ENCODE results near the gene CHKA.
A peak's percentile ranks its signal among the peaks of the same experiment; 100 is the strongest.

CHKA gene

DNA sequence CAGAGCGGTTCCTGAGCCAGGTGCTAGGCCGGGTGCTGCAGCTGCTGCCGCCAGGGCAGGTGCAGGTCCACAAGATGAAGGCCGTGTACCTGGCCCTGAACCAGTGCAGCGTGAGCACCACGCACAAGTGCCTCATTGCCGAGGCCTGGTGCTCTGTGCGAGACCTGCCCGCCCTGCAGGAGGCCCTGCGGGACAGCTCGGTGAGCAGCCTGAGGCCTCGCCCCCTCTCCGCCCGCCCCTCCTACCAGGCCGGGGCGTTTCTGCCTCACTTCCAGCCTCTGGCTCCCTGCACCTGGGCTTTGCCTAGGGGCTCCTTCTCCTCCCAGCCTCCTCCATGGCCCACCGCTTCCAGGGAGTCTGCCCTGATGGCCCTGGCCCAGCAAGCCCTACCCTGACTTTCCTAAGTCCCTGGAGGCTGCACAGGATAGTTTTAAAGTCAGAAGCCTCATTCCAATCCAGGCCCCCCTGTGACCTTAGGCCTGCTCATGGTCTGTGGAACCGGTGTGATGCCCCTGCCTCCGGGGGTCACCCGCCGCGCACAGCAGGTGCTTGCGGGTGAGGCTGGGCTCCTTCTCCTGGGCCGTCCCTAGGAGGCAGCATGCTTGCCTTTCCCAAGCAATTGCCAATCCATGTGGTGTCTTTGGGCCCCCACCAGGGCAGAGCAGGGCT is 76.9 kb downstream of the CHKA start:
- DNase-seq (ENCODE audit: low spot score): no peak

DNA sequence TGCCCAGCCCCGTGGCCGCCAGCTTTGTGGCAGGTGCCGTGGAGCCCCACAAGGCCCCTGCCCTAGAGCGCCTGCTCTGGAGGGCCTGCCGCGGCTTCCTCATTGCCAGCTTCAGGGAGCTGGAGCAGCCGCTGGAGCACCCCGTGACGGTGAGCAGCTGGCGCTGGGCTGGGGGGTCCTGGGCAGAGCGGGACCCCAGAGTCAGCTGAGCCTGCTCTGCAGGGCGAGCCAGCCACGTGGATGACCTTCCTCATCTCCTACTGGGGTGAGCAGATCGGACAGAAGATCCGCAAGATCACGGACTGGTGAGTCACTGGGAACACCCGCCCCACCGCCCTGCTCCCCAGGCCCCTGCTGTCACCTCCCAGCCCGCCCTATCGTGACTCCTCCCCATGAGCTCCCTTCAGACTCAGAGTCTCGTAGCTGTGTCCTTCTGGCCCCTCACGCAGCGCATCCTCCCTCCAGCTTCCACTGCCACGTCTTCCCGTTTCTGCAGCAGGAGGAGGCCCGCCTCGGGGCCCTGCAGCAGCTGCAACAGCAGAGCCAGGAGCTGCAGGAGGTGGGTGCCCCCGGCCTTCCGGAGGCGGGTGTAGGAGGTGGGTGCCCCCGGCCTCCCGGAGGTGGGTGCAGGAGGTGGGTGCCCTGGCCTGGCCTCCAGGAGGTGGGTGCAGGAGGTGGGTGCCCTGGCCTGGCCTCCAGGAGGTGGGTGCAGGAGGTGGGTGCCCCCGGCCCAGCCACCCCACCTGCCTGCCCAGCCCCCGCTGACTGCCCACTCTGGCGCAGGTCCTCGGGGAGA is 77.6 kb downstream of the CHKA start:
- DNase-seq (ENCODE audit: low spot score): no peak

DNA sequence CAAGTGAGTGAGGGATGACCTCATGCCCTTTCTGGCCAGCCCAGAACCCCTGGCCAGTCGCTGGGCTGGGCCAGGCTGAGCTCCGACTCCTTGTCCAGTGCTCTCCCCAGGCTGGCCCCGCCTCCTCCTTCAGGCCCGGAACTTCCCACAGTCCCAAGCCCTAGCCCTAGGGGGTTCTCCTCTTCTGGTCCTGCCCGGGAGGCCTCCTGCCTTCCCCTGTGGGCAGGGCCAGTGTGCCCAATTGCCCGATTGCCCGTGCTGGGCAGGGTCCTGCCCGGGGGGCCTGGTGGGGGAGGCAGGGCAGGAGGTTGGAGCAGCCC is 78.2 kb downstream of the CHKA start:
- DNase-seq (ENCODE audit: low spot score): no peak

DNA sequence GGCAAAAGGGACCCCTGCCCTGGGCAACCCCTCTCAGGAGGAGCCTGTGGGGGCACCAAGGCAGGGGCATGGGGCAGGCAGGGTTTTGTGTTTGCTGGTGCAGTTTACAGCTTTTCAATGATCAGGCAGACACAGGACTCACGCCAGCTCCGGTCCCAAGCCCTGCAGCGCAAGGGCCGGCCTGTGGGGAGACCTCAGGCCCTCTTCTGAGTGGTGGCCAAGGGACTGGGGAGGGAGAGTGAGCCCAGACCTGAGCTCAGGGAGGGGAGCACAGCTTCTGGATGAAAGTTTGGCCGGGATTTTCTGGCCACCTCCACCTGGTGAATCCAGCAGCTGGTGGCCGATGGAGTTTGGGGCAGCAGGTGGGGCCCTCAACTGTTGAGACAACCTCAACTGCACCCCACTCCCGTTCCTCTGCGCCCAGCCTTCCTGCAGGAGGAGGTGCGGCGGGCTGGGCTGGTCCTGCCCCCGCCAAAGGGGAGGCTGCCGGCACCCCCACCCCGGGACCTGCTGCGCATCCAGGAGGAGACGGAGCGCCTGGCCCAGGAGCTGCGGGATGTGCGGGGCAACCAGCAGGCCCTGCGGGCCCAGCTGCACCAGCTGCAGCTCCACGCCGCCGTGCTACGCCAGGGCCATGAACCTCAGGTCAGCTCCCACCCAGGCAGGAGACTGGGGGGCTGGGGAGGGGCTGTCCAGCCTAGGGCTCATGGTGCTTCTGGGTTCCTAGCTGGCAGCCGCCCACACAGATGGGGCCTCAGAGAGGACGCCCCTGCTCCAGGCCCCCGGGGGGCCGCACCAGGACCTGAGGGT is 78.8 kb downstream of the CHKA start:
- no peak for DNase-seq (ENCODE audit: low spot score)

DNA sequence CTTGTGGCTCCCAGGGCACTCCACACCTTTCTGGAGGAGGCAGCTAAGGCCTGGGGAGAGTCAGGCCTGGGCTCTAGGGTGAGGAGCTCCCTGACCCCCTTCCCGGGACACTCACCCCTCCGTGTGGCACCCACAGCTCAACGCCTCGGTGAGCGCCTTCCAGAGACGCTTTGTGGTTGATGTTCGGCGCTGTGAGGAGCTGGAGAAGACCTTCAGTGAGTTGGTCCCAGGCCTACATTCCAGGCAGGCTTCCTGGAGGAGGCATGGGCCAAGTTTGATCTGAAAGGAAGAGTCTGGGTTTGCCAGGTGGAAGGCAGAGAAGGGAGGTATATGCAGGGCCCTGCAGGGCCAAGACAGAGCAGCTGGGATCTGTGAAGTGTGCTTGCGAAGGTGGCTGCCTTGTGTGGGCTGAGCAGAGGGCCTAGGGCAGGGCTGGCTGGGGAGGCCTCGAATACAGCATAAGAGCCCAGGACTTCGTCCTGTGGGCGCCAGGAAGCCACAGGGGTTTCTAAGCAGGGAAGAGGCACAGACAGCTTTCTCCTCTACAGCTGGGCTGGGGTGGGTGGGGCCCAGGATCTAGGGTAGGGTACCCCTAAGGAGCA is 79.5 kb downstream of the CHKA start:
- DNase-seq (ENCODE audit: low spot score): no peak

DNA sequence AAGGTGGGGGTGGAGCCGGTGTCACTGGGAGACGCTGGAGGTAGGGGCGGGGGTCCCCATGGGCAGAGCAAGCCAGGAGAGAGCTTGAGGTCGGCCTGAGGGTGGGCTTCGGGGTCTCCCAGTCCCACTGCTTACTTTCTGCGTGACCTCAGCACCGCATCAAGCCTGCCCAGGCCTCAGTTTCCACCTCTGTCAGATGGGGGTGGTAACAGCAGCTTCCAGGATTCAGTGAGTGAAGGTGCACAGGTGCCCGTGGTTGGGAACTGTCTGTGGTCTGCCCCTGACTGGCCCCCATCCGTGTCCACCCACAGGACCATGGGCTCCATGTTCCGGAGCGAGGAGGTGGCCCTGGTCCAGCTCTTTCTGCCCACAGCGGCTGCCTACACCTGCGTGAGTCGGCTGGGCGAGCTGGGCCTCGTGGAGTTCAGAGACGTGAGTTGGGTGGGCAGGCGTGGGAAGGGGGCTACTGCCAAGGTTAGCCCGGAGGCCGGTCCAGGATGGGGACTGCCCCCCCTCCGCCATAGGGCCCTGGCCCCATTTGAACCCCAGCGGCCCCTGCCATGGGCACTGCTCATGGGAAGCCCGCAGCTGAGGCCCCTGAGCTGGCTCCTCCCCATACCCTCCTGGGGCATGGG is 80.1 kb downstream of the CHKA start:
- DNase-seq (ENCODE audit: low spot score): no peak

DNA sequence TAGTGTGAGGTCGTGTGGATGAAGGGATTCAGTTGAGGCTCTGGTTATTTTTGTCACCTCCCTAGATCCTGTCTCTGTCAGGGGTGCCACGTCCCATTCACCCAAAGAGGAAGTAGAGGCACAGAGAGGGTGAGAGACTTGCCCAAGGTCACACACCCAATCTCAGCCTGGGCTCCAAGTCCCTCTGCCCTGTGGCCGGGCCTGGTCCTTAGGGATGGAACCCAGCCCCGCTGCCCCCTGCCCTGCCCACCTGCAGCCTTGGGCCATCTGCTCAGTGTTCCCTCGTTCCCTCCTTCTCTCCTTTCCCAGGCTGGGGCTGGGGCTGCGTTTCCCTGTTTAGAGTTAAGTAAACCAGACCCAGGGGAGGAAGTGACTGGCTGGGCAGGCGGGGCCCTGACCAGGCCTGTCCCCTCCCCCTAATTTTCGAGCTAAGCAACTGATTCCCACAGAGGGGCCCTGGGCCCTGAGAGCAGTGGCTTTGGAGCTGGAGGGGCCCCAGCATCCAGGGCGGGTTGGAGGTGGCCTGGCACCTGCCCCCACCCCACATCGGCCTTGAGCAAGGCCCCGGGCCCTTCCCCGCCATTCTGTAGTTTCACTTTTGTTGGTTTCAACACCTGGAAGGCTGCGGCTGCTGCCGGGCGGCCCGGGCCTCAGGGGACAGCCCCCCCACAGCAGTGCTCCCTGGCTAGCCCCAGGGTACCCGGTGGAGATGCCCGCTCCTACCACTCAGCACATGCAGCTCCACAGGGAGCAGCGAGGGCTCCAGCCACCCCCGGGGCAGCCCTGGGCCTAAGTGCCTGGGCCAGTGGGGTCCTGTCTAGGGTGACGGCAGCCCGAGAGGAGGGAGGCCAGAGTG is 80.9 kb downstream of the CHKA start:
- peak; percentile 90 for DNase-seq (ENCODE audit: low spot score)

DNA sequence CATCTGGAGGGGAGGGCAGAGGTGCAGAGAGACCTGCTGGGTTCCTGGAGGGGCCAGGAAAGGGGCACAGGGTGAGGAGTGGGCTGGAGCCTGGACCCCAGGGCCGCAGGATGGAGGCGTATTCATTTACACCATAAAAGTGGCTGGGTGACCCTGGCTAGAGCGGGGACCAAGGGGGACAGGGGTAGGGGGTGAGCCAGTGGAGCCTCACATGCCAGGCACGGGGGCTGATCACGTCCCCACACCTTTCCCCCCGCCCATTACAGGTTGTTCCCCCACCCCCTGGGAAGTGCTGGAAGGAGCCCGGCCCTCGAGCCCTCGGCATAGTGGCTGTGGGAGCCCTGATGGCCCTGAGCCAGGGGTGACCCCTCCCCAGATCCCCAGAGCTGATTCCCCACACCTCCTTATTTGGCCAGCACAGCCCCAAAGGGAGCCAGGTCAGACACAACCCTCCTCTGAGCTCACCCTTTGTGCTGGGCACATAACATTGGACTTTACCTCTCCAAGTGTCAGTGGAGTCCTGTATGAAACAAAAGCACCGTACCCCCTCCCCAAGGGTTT is 81.6 kb downstream of the CHKA start:
- peak; percentile 52 for DNase-seq (ENCODE audit: low spot score)

DNA sequence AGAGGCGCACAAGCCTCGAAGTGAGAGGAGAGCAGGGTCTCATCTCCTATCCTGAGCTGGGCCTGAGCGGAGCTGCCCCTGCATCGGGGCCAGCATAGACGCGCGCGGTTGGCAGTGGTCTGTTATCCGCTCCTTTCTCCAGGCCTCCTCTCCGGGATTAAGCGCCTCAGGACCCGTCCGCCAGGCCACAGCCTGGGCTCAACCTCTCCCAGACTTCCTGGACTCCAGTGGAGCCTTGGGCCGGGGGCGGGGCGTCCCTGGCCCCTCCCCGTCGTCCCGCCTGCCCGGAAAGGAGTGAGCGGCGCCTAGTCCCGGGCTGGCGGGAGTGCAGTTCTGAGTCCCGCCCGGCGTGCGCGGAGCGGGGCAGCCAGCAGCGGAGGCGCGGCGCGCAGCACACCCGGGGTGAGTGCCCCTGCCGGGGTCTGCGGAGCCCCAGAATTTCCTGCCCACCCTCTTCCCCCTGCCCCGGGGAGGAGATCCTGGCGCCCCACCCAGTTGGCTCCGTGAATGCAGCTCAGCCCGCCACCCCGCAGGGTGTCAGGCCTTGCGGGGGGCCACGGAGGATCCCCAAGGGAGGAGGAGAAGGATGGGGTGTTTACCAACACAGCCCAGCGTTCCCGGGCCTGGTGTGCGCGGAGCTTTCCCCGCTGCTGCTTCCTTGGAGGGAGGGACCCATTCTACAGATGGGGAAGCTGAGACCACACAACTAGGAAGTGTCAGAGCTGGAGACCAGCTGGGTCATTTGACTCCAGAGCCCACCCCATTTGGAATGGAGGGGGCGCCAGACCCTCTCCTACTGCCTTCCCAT is 82.3 kb downstream of the CHKA start, which contains the start of gene TCIRG1:
Gene TCIRG1 (plus strand): TSS at position 308 of the 808 bp plus-strand sequence. CDS start 2,247 bp downstream, outside the sequence.
- peak; percentile 94 for DNase-seq (ENCODE audit: low spot score)

DNA sequence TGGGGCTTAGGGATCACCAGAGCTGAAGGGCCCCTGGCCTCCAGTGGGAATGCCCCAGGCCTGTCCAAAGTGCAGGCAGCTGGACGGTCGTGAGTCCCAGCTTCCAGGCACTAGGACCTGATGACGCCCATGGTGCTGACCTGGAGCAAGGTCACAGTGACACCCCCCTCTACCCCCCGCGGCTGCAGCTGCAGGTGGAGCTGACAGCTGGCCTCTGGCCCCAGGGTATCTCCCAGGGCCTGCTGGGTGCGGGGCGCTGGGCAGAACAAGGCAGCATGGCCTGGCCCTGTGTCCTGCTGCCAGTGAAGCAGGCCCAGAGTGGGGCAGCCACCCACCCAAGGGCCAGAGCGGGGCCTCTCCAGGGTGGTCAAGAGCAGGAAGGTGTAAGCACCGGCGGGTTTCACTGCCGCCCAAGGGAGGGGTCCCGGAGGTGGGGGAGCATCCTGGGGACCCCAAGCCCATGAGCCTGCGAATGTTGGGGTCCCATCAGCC is 82.9 kb downstream of the CHKA start:
- no peak for DNase-seq (ENCODE audit: low spot score)

DNA sequence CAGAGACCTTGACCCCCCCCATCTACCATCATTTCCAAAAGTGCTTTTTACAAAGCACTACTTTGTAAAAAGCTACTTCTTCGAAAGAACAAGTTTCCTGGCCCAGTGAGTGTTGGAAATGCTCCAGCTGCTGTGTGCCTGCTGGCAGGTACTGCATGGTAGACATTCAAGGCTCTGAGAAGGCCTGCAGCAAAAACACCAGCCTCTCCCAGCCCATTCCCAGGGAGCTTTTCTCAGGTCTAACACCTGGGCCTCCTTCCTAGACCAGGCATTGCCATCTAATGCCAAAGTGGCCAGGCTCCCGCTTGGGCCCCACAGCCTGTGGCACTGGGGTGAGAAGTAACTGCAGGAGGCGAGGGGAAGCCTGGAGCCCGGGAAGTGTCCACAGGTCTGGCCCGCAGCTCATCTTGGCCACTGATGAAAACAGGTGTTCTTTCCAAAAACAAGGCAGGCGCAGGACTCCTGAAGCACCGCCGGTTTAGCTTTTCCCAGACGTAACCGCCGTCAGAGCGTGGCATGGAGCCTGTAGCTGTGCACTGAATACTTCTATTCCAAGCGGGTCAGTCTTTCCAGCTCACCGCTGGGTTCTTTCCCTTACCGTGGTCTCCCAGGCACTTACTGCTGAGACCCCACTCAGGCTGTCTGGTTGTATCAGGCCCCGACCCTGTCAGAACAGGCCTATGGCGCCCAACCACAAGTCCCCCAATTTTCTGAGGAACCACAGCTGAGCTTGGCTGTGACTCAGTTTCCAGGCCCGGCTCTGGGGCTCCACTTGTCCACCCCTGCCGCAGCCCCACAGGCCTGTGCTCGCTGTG is 83.6 kb downstream of the CHKA start:
- no peak for DNase-seq (ENCODE audit: low spot score)

DNA sequence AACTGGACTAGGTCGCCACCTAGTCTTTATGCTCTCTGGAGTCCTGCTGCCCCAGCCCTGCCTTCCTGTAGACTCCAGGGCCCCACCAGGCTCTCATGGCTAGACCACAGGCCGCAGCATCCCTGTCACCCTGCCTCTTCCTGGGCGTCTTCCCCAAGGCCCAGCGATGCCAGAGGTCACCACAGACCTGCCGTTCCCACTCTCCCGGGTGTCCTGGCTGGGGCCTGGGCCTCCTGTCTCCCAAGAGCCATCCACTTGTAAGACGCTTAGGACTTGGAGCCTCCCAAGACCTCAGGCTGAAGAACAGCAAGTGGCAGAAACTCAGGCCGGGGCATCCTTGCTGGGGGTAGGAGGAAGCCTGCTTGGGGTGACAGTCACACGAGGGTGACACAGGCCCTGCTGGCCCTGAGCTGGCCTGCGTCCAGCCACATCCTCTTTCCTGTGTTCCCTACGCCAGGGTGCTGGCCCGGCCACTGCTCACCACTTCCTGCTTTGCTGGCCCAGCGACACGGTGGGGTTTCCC is 84.4 kb downstream of the CHKA start:
- DNase-seq (ENCODE audit: low spot score): no peak

DNA sequence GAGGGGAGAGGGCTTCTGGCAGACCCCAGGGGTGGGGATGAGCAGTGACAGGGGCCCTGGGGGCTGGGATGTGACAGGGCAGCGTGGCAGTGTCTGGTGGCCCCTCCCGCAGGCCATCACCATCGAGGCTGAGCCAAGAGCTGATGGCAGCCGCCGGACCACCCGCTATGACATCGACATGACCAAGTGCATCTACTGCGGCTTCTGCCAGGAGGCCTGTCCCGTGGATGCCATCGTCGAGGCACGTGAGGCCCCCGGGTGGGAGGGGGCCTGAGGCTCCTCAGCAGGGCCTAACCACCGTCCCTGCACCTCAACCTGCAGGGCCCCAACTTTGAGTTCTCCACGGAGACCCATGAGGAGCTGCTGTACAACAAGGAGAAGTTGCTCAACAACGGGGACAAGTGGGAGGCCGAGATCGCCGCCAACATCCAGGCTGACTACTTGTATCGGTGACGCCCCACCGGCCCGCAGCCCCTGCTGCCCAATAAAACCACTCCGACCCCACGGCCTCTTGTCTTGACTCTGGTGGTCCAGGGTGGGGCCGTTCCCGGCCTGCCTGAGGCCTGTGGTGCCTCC is 85.0 kb downstream of the CHKA start:
- no peak for DNase-seq (ENCODE audit: low spot score)

DNA sequence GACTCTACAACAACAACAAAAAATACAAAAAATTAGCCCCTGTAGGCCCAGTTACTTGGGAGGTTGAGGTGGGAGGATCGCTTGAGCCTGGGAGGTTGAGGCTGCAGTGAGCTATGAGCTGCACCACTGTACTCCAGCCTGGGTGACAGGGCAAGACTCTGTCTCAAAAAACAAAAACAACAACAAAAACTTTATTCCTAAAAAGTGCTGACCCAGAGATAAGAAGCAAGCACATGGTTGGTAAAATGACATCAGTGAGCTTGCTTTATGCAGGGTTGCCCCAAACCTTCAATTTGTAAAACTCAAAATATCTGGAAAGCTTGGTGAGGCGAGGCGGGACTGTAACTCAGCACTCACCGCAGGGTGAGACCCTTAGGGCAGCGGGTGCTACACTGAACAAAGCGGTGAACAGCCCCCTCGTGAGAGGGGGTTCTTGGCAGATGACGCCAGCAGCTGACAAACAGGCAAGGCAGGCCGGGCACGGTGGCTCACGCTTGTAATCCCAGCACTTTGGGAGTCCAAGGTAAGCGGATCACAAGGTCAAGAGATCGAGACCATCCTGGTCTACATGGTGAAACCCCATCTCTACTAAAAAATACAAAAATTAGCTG is 85.8 kb downstream of the CHKA start:
- no peak for DNase-seq (ENCODE audit: low spot score)

DNA sequence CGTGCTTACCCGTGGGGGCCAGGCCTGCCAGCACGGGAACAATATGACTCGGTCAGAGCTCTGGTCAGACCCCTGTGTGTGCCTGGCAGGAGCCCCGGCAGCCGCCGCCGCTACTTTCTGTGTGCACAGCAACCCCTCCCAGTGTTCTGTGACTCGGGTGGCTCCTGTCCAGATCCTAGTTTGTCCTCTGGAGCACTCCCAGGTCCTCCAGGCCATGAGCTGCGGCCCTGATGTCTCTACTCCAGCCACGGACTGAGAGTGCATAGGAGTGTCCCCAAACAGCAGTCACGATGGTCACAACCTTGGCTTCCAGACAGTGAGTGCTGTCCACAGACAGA is 87.5 kb downstream of the CHKA start:
- DNase-seq (ENCODE audit: low spot score): no peak

DNA sequence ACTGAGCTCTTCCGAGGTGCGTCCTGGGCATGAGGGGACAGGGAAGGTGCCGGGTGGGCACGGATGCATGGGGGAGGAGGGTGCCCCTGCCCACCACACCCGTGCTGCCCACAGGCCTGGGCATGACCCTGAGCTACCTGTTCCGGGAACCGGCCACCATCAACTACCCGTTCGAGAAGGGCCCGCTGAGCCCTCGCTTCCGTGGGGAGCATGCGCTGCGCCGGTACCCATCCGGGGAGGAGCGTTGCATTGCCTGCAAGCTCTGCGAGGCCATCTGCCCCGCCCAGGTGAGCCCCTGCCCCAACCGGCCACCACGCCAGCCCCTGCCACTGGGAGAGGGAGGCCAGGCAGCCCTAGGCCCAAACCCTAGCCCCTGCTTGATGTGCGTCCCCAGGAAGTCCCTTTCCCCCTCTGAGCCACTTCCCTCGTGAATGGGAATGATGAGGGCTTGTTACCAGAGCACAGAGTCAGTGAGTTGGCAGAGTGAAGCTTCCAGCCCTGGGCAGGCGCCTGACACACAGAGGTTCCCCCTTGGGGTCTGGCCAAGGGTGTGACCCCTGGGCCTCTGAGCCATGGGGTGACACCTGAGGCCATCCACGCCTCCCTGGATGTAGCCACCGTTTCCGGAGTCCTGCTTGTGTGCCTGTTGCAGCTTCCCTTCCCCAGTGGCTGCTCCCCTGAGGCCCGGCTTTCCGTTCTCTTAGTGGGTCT is 88.0 kb downstream of the CHKA start:
- no peak for DNase-seq (ENCODE audit: low spot score)

DNA sequence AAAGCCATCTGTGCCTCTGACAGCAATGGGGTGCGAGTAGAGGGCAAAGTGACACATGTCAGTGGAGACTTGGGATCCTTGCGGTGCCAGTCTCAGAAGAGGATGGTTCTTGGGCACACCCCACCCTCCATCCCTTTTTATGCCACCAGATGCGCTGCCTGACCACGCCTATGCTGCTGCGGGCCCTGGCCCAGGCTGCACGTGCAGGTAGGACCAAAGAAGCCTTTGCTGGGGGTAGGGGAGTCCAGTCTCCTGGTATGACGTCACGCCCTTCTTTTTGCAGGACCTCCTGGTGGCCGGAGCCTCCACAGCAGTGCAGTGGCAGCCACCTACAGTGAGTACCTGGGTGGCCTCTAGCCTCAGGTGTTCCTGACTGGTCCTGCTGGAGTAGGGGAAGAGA is 89.2 kb downstream of the CHKA start:
- no peak for DNase-seq (ENCODE audit: low spot score)

Measured in hepatic stellate cell (primary cell).